ENCODE data around the gene ATP2B3.

The ATP2B3 gene

GRCh38 chrX:153499341-153499740 lies 18.1 kb upstream of the ATP2B3 start:
- no peaks in the 10 kb centered on the region for H3K9me3 ChIP-seq (ENCODE audit: control insufficient read depth in 1 of 2, low read length in 2 of 2)
- no peaks in the 10 kb centered on the region for H3K36me3 ChIP-seq (ENCODE audit: control insufficient read depth in 1 of 2, insufficient read depth in 2 of 2, low read length in 2 of 2)
- H3K4me1 ChIP-seq (ENCODE audit: control insufficient read depth in 1 of 2, insufficient read depth in 2 of 2, low read length in 2 of 2): no peaks in the 10 kb centered on the region
- H3K27ac ChIP-seq (ENCODE audit: low read length): no peak overlapping the region
- no peak overlapping the region for H3K4me3 ChIP-seq (ENCODE audit: low read depth in 1 of 2, low read length in 2 of 2)
- H3K27me3 ChIP-seq (ENCODE audit: low read depth, low read length): no peaks in the 10 kb centered on the region

GRCh38 chrX:153499876-153500275 lies 17.6 kb upstream of the ATP2B3 start:
- Histone ChIP-seq H3K27ac (ENCODE audit: low read length) (no peak overlapping the region), H3K4me1 (ENCODE audit: control insufficient read depth in 1 of 2, insufficient read depth in 2 of 2, low read length in 2 of 2) (no peaks in the 10 kb centered on the region), H3K36me3 (ENCODE audit: control insufficient read depth in 1 of 2, insufficient read depth in 2 of 2, low read length in 2 of 2) (no peaks in the 10 kb centered on the region), H3K4me3 (ENCODE audit: low read depth in 1 of 2, low read length in 2 of 2) (no peak overlapping the region), H3K27me3 (ENCODE audit: low read depth, low read length) (no peaks in the 10 kb centered on the region), H3K9me3 (ENCODE audit: control insufficient read depth in 1 of 2, low read length in 2 of 2) (no peaks in the 10 kb centered on the region)

GRCh38 chrX:153500676-153501280 lies 16.7 kb upstream of the ATP2B3 start:
- Histone ChIP-seq H3K27me3 (ENCODE audit: low read depth, low read length) (no peaks in the 10 kb centered on the region), H3K27ac (ENCODE audit: low read length) (no peak overlapping the region), H3K4me1 (ENCODE audit: control insufficient read depth in 1 of 2, insufficient read depth in 2 of 2, low read length in 2 of 2) (no peaks in the 10 kb centered on the region), H3K36me3 (ENCODE audit: control insufficient read depth in 1 of 2, insufficient read depth in 2 of 2, low read length in 2 of 2) (no peaks in the 10 kb centered on the region), H3K9me3 (ENCODE audit: control insufficient read depth in 1 of 2, low read length in 2 of 2) (no peaks in the 10 kb centered on the region), H3K4me3 (ENCODE audit: low read depth in 1 of 2, low read length in 2 of 2) (no peak overlapping the region)

- no peaks in the 10 kb centered on the region for H3K4me1 ChIP-seq (ENCODE audit: control insufficient read depth in 1 of 2, insufficient read depth in 2 of 2, low read length in 2 of 2)
- H3K4me3 ChIP-seq (ENCODE audit: low read depth in 1 of 2, low read length in 2 of 2): no peak overlapping the region
- no peaks in the 10 kb centered on the region for H3K9me3 ChIP-seq (ENCODE audit: control insufficient read depth in 1 of 2, low read length in 2 of 2)
- no peaks in the 10 kb centered on the region for H3K27me3 ChIP-seq (ENCODE audit: low read depth, low read length)
- H3K27ac ChIP-seq (ENCODE audit: low read length): no peak overlapping the region
- H3K36me3 ChIP-seq (ENCODE audit: control insufficient read depth in 1 of 2, insufficient read depth in 2 of 2, low read length in 2 of 2): no peaks in the 10 kb centered on the region
Measured at GRCh38 chrX:153501530-153501929, 15.9 kb upstream of the ATP2B3 start.

GRCh38 chrX:153502131-153502530 lies 15.3 kb upstream of the ATP2B3 start:
- H3K4me1 ChIP-seq (ENCODE audit: control insufficient read depth in 1 of 2, insufficient read depth in 2 of 2, low read length in 2 of 2): no peaks in the 10 kb centered on the region
- no peaks in the 10 kb centered on the region for H3K36me3 ChIP-seq (ENCODE audit: control insufficient read depth in 1 of 2, insufficient read depth in 2 of 2, low read length in 2 of 2)
- H3K27me3 ChIP-seq (ENCODE audit: low read depth, low read length): no peaks in the 10 kb centered on the region
- H3K4me3 ChIP-seq (ENCODE audit: low read depth in 1 of 2, low read length in 2 of 2): no peak overlapping the region
- H3K27ac ChIP-seq (ENCODE audit: low read length): no peak overlapping the region
- H3K9me3 ChIP-seq (ENCODE audit: control insufficient read depth in 1 of 2, low read length in 2 of 2): no peaks in the 10 kb centered on the region

- Histone ChIP-seq H3K4me3 (ENCODE audit: low read depth in 1 of 2, low read length in 2 of 2) (no peak overlapping the region), H3K27me3 (ENCODE audit: low read depth, low read length) (no peaks in the 10 kb centered on the region), H3K4me1 (ENCODE audit: control insufficient read depth in 1 of 2, insufficient read depth in 2 of 2, low read length in 2 of 2) (no peaks in the 10 kb centered on the region), H3K9me3 (ENCODE audit: control insufficient read depth in 1 of 2, low read length in 2 of 2) (no peaks in the 10 kb centered on the region), H3K27ac (ENCODE audit: low read length) (no peak overlapping the region), H3K36me3 (ENCODE audit: control insufficient read depth in 1 of 2, insufficient read depth in 2 of 2, low read length in 2 of 2) (no peaks in the 10 kb centered on the region)
Measured at GRCh38 chrX:153502796-153503195, 14.6 kb upstream of the ATP2B3 start.

- no peak overlapping the region for H3K4me3 ChIP-seq (ENCODE audit: low read depth in 1 of 2, low read length in 2 of 2)
- H3K9me3 ChIP-seq (ENCODE audit: control insufficient read depth in 1 of 2, low read length in 2 of 2): no peaks in the 10 kb centered on the region
- no peaks in the 10 kb centered on the region for H3K36me3 ChIP-seq (ENCODE audit: control insufficient read depth in 1 of 2, insufficient read depth in 2 of 2, low read length in 2 of 2)
- H3K4me1 ChIP-seq (ENCODE audit: control insufficient read depth in 1 of 2, insufficient read depth in 2 of 2, low read length in 2 of 2): no peaks in the 10 kb centered on the region
- H3K27ac ChIP-seq (ENCODE audit: low read length): no peak overlapping the region
- H3K27me3 ChIP-seq (ENCODE audit: low read depth, low read length): no peaks in the 10 kb centered on the region
Measured at GRCh38 chrX:153504445-153505016, 12.9 kb upstream of the ATP2B3 start.

- H3K4me3 ChIP-seq (ENCODE audit: low read depth in 1 of 2, low read length in 2 of 2): no peak overlapping the region
- H3K27me3 ChIP-seq (ENCODE audit: low read depth, low read length): no peaks in the 10 kb centered on the region
- H3K9me3 ChIP-seq (ENCODE audit: control insufficient read depth in 1 of 2, low read length in 2 of 2): no peaks in the 10 kb centered on the region
- no peak overlapping the region for H3K27ac ChIP-seq (ENCODE audit: low read length)
- H3K36me3 ChIP-seq (ENCODE audit: control insufficient read depth in 1 of 2, insufficient read depth in 2 of 2, low read length in 2 of 2): no peaks in the 10 kb centered on the region
- no peaks in the 10 kb centered on the region for H3K4me1 ChIP-seq (ENCODE audit: control insufficient read depth in 1 of 2, insufficient read depth in 2 of 2, low read length in 2 of 2)
Measured at GRCh38 chrX:153505361-153505760, 12.1 kb upstream of the ATP2B3 start.

GRCh38 chrX:153507484-153508178 lies 9.8 kb upstream of the ATP2B3 start:
- H3K27ac ChIP-seq (ENCODE audit: low read length): no peak overlapping the region
- H3K4me3 ChIP-seq (ENCODE audit: low read depth in 1 of 2, low read length in 2 of 2): no peak overlapping the region
- no peaks in the 10 kb centered on the region for H3K4me1 ChIP-seq (ENCODE audit: control insufficient read depth in 1 of 2, insufficient read depth in 2 of 2, low read length in 2 of 2)
- no peaks in the 10 kb centered on the region for H3K9me3 ChIP-seq (ENCODE audit: control insufficient read depth in 1 of 2, low read length in 2 of 2)
- H3K27me3 ChIP-seq (ENCODE audit: low read depth, low read length): no peaks in the 10 kb centered on the region
- H3K36me3 ChIP-seq (ENCODE audit: control insufficient read depth in 1 of 2, insufficient read depth in 2 of 2, low read length in 2 of 2): no peaks in the 10 kb centered on the region

- H3K36me3 ChIP-seq (ENCODE audit: control insufficient read depth in 1 of 2, insufficient read depth in 2 of 2, low read length in 2 of 2): no peaks in the 10 kb centered on the region
- H3K4me3 ChIP-seq (ENCODE audit: low read depth in 1 of 2, low read length in 2 of 2): no peak overlapping the region
- no peaks in the 10 kb centered on the region for H3K4me1 ChIP-seq (ENCODE audit: control insufficient read depth in 1 of 2, insufficient read depth in 2 of 2, low read length in 2 of 2)
- H3K27ac ChIP-seq (ENCODE audit: low read length): no peak overlapping the region
- no peaks in the 10 kb centered on the region for H3K27me3 ChIP-seq (ENCODE audit: low read depth, low read length)
- no peaks in the 10 kb centered on the region for H3K9me3 ChIP-seq (ENCODE audit: control insufficient read depth in 1 of 2, low read length in 2 of 2)
Measured at GRCh38 chrX:153509592-153509991, 7.8 kb upstream of the ATP2B3 start.

GRCh38 chrX:153510383-153510782 lies 7.1 kb upstream of the ATP2B3 start:
- Histone ChIP-seq H3K27ac (ENCODE audit: low read length) (no peak overlapping the region), H3K4me1 (ENCODE audit: control insufficient read depth in 1 of 2, insufficient read depth in 2 of 2, low read length in 2 of 2) (no peaks in the 10 kb centered on the region), H3K27me3 (ENCODE audit: low read depth, low read length) (no peaks in the 10 kb centered on the region), H3K36me3 (ENCODE audit: control insufficient read depth in 1 of 2, insufficient read depth in 2 of 2, low read length in 2 of 2) (no peaks in the 10 kb centered on the region), H3K4me3 (ENCODE audit: low read depth in 1 of 2, low read length in 2 of 2) (no peak overlapping the region), H3K9me3 (ENCODE audit: control insufficient read depth in 1 of 2, low read length in 2 of 2) (no peaks in the 10 kb centered on the region)
